ENCODE data around the gene RANBP9.

- TF ChIP-seq POLR2A (IDR thresholded peaks at IDR 0.05) (no peak), CTCF (IDR thresholded peaks at IDR 0.05) (no peak), POLR2AphosphoS5 (IDR thresholded peaks at IDR 0.05) (no peak), EP300 (IDR thresholded peaks at IDR 0.05) (no peak)
Measured at GRCh38 chr6:13702809-13703302, 8.8 kb downstream of the RANBP9 start.
